Liver (tissue), 9 donors: ENCODE data around the gene LRRFIP1. TPM values are rescaled to one million over a fixed set of nuclear protein-coding genes. Genes with fewer than 3 reads are reported as not detected.

ENCODE experiments used
- DNase-seq: peaks from one replicate; pipeline ENCODE4 v3.0.0-alpha.2; 2017; ENCODE audit warnings: low spot score
- H3K27ac ChIP-seq, 2 donors: one replicate each; pipeline ENCODE4 v1.7.0; 2013; ENCODE audit warnings: inconsistent platforms in 2 of 2, low read length in 2 of 2, control low read depth in 1 of 2, low read depth in 1 of 2, mild to moderate bottlenecking in 1 of 2
- H3K27me3 ChIP-seq, 4 donors: one replicate each; pipeline versions ENCODE4 v1.6.1 to v1.7.0; 2013; ENCODE audit warnings: low read length in 3 of 4, inconsistent platforms in 1 of 4, mild to moderate bottlenecking in 1 of 4, moderate library complexity in 1 of 4; ENCODE audit not compliant: control insufficient read depth in 4 of 4, insufficient read depth in 4 of 4
- H3K36me3 ChIP-seq, 4 donors: one replicate each; pipeline versions ENCODE4 v1.6.1 to v1.7.0; 2013; ENCODE audit warnings: low read length in 3 of 4, mild to moderate bottlenecking in 3 of 4, low read depth in 1 of 4, moderate library complexity in 1 of 4; ENCODE audit not compliant: control insufficient read depth in 4 of 4, insufficient read depth in 3 of 4
- H3K4me1 ChIP-seq, 4 donors: one replicate each; pipeline versions ENCODE4 v1.6.1 to v1.7.0; 2013; ENCODE audit warnings: low read length in 3 of 4, mild to moderate bottlenecking in 3 of 4, moderate library complexity in 1 of 4; ENCODE audit not compliant: control insufficient read depth in 4 of 4, insufficient read depth in 4 of 4
- H3K4me3 ChIP-seq, 3 donors: one replicate each; pipeline versions ENCODE4 v1.6.1 to v1.7.0; 2013; ENCODE audit warnings: low read length in 3 of 3, control low read depth in 1 of 3, low read depth in 1 of 3, mild to moderate bottlenecking in 1 of 3
- H3K9ac ChIP-seq, 2 donors: one replicate each; pipeline ENCODE4 v1.7.0; 2013; ENCODE audit warnings: low read length in 2 of 2, mild to moderate bottlenecking in 2 of 2, moderate library complexity in 2 of 2, control low read depth in 1 of 2, low read depth in 1 of 2
- H3K9me3 ChIP-seq, 4 donors: one replicate each; pipeline versions ENCODE4 v1.6.1 to v1.7.0; 2013; ENCODE audit warnings: low read length in 3 of 4; ENCODE audit not compliant: control insufficient read depth in 4 of 4
- EGR1 ChIP-seq, 2 donors: IDR thresholded peaks; 2 replicates each; pipeline ENCODE4 v1.6.1; 2016 to 2018; ENCODE audit warnings: antibody characterized with exemption in 2 of 2, low read depth in 2 of 2
- FOXA1 ChIP-seq: IDR thresholded peaks from 2 replicates; pipeline ENCODE4 v1.6.1; 2016; ENCODE audit warnings: antibody characterized with exemption
- FOXA2 ChIP-seq: IDR thresholded peaks from 2 replicates; pipeline ENCODE4 v1.6.1; 2016; ENCODE audit warnings: antibody characterized with exemption
- GABPA ChIP-seq, 2 donors: IDR thresholded peaks in 1 of 2; conservative IDR thresholded peaks in 1 of 2; 2 replicates each; pipeline ENCODE4 v1.6.1; 2016; ENCODE audit warnings: antibody characterized with exemption in 2 of 2, mild to moderate bottlenecking in 1 of 2, moderate library complexity in 1 of 2
- HNF4A ChIP-seq, 2 donors: conservative IDR thresholded peaks; 2 replicates each; pipeline ENCODE4 v1.6.1; 2016; ENCODE audit warnings: antibody characterized with exemption in 2 of 2, mild to moderate bottlenecking in 2 of 2
- JUND ChIP-seq, 2 donors: IDR thresholded peaks; 2 replicates each; pipeline ENCODE4 v1.6.1; 2016; ENCODE audit warnings: antibody characterized with exemption in 2 of 2
- NR2F2 ChIP-seq: IDR thresholded peaks from 2 replicates; pipeline ENCODE4 v1.6.1; 2016; ENCODE audit warnings: antibody characterized with exemption
- RXRA ChIP-seq, 2 donors: IDR thresholded peaks; 2 replicates each; pipeline ENCODE4 v1.6.1; 2017 to 2018; ENCODE audit warnings: antibody characterized with exemption in 2 of 2, mild to moderate bottlenecking in 1 of 2
- SP1 ChIP-seq: IDR thresholded peaks from 2 replicates; pipeline ENCODE4 v1.6.1; 2018; ENCODE audit warnings: antibody characterized with exemption, mild to moderate bottlenecking
- TAF1 ChIP-seq: conservative IDR thresholded peaks from 2 replicates; pipeline ENCODE4 v1.6.1; 2016; ENCODE audit warnings: antibody characterized with exemption, mild to moderate bottlenecking
- YY1 ChIP-seq: IDR thresholded peaks from 2 replicates; pipeline ENCODE4 v1.6.1; 2016; ENCODE audit warnings: antibody characterized with exemption, mild to moderate bottlenecking
- WGBS: extraction: QIAGEN DNeasy Blood & Tissue Kit; methylation state at CpG from one replicate; pipeline ENCODE4 v1.1.7; 2013; 5-methylcytosine and 5-hydroxymethylcytosine counted together
- polyA plus RNA-seq, 2 donors: library from polyadenylated mRNA; stranded (reverse) in 1 of 2; unstranded in 1 of 2; fragments of 200-250 nt in 1 of 2; fragments of >200 nt in 1 of 2; fragmentation: Nextera tagmentation in 1 of 2; extraction: Ambion mirVana in 1 of 2; gene quantifications; one replicate each; pipeline versions ENCODE4 v1.2.1 to v1.2.3, GENCODE V29; 2013 to 2015
- total RNA-seq, 2 donors: library from RNA; depleted of rRNA; stranded (reverse); fragments of >200 nt; gene quantifications; one replicate each; pipeline ENCODE4 v1.2.3, GENCODE V29; 2014
- TF ChIP-seq, protein P1 (sequence below): fragments of 150-350 bp; IDR thresholded peaks from 2 replicates; pipeline ENCODE4 v1.5.1; 2017; ENCODE audit warnings: improper control_type of control experiment, low read depth, low read length; ENCODE audit not compliant: missing input control
- TF ChIP-seq, protein P2 (sequence below): IDR thresholded peaks from 2 replicates; pipeline ENCODE4 v1.6.1; 2016; ENCODE audit warnings: antibody characterized with exemption
- TF ChIP-seq, protein P3 (sequence below): IDR thresholded peaks from 2 replicates; pipeline ENCODE4 v1.6.1; 2016; ENCODE audit warnings: antibody characterized with exemption
- TF ChIP-seq, protein P4 (sequence below): IDR thresholded peaks from 2 replicates; pipeline ENCODE4 v1.6.1; 2016; ENCODE audit warnings: antibody characterized with exemption
- donor health status: healthy.
- donor health status: healthy.
- donor health status: healthy.
- donor health status: healthy.
- donor health status: healthy.

The LRRFIP1 gene
- total and polyA plus RNA-seq, 4 donors = 13.3 to 56.1 (median 39.1) TPM

DNA sequence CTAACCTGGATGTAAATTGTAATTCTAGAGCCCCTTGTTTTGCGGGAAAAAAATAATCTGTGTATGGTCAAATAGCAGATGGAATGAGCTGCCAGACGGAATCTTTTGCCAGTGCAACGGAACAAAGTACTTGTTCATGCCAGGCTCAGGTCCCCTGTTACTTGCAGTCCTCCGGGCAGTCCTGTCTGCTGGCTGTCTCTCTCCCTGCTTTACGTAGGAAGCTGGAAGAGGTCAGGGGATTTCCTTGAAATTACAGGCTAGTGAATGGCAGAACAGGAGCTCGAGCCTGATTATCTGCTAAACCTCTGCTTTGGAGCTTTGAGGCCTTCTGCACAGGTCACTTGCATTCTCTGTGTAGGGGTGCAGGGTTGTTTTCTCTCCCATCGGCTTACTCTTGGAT is 54.8 kb downstream of the LRRFIP1 start:
- no peaks in the 10 kb centered on the region for H3K36me3 ChIP-seq
- no peaks in the 10 kb centered on the region for H3K27me3 ChIP-seq
- no peak overlapping the region for H3K9ac ChIP-seq
- H3K9me3 ChIP-seq = no peaks in the 10 kb centered on the region
- H3K4me1 ChIP-seq = peaks cover 0 to 5% (median under 1%) of the 10 kb centered on the region in 4 donors
- 90% methylated on average over 7 of the region's 7 CpGs for WGBS
- H3K27ac ChIP-seq = no peak overlapping the region
- TF ChIP-seq TAF1 = no peak
- no peak for TF ChIP-seq HNF4A (conservative IDR thresholded peaks at IDR 0.05)
- no peak for TF ChIP-seq SP1
- TF ChIP-seq, protein P1, sequence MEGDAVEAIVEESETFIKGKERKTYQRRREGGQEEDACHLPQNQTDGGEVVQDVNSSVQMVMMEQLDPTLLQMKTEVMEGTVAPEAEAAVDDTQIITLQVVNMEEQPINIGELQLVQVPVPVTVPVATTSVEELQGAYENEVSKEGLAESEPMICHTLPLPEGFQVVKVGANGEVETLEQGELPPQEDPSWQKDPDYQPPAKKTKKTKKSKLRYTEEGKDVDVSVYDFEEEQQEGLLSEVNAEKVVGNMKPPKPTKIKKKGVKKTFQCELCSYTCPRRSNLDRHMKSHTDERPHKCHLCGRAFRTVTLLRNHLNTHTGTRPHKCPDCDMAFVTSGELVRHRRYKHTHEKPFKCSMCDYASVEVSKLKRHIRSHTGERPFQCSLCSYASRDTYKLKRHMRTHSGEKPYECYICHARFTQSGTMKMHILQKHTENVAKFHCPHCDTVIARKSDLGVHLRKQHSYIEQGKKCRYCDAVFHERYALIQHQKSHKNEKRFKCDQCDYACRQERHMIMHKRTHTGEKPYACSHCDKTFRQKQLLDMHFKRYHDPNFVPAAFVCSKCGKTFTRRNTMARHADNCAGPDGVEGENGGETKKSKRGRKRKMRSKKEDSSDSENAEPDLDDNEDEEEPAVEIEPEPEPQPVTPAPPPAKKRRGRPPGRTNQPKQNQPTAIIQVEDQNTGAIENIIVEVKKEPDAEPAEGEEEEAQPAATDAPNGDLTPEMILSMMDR = no peak
- TF ChIP-seq JUND (IDR thresholded peaks at IDR 0.05) = no peak
- TF ChIP-seq RXRA (IDR thresholded peaks at IDR 0.05) = no peak
- no peak for TF ChIP-seq EGR1 (IDR thresholded peaks at IDR 0.05; ENCODE audit: low read depth in 2 of 2)
- TF ChIP-seq GABPA (IDR thresholded peaks at IDR 0.05 in 1 of 2, conservative IDR thresholded peaks at IDR 0.05 in 1 of 2) = no peak
- TF ChIP-seq, protein P2, sequence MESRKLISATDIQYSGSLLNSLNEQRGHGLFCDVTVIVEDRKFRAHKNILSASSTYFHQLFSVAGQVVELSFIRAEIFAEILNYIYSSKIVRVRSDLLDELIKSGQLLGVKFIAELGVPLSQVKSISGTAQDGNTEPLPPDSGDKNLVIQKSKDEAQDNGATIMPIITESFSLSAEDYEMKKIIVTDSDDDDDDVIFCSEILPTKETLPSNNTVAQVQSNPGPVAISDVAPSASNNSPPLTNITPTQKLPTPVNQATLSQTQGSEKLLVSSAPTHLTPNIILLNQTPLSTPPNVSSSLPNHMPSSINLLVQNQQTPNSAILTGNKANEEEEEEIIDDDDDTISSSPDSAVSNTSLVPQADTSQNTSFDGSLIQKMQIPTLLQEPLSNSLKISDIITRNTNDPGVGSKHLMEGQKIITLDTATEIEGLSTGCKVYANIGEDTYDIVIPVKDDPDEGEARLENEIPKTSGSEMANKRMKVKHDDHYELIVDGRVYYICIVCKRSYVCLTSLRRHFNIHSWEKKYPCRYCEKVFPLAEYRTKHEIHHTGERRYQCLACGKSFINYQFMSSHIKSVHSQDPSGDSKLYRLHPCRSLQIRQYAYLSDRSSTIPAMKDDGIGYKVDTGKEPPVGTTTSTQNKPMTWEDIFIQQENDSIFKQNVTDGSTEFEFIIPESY = no peak
- TF ChIP-seq, protein P3, sequence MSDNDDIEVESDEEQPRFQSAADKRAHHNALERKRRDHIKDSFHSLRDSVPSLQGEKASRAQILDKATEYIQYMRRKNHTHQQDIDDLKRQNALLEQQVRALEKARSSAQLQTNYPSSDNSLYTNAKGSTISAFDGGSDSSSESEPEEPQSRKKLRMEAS = no peak
- TF ChIP-seq NR2F2 = no peak
- TF ChIP-seq, protein P4, sequence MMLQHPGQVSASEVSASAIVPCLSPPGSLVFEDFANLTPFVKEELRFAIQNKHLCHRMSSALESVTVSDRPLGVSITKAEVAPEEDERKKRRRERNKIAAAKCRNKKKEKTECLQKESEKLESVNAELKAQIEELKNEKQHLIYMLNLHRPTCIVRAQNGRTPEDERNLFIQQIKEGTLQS = no peak
- no peak for TF ChIP-seq FOXA1
- TF ChIP-seq FOXA2 = no peak
- no peak overlapping the region for H3K4me3 ChIP-seq
- DNase-seq = no peak

DNA sequence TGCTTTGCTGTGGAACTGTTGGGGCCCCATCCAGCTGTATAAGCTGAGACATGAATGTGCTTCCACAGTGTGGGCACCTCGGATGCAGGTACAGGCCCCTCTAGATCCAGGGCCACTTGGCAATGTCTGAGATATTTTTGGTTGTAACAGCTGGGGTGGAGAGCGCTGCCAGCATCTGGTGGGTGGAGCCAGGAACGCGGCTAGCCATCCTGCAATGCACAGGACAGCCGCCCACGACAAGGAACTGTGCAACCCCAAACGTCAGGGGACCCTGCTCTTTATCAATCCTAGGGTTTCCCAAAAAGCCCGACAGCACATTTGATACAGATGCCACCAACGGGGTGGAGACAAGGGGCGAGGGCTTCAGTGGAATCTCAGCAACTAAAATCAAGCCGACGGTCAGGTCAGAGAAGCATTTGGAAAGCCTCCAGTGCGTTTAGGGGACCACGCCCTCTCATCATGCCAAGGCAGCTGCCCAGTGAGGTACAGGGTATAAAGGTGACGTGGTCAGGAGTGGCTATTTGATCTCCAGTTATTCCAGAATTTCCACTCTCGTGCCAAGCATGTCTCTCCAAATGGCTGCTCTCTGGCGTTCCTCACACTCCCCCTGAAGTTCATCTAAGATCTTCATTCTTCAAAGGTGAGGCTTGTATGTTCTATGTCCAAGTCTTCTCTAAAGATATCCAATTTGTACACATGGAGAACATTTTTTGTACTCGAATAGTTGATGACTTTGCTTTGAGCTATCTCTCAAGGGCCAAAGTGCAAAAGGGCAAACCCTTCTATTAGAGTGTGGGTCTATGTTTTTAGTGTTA is 55.7 kb downstream of the LRRFIP1 start:
- H3K36me3 ChIP-seq = no peaks in the 10 kb centered on the region
- no peak overlapping the region for H3K9ac ChIP-seq
- 62% methylated on average over 18 of the region's 18 CpGs for WGBS
- no peaks in the 10 kb centered on the region for H3K9me3 ChIP-seq
- DNase-seq = no peak
- H3K4me3 ChIP-seq = no peak overlapping the region
- no peak overlapping the region for H3K27ac ChIP-seq
- no peaks in the 10 kb centered on the region for H3K27me3 ChIP-seq
- H3K4me1 ChIP-seq = peaks cover 0 to 5% (median under 1%) of the 10 kb centered on the region in 4 donors
- TF ChIP-seq JUND (IDR thresholded peaks at IDR 0.05) (peak in 1 of 2 donors; percentile 35), EGR1 (IDR thresholded peaks at IDR 0.05; ENCODE audit: low read depth in 2 of 2) (no peak), FOXA1 (no peak), HNF4A (conservative IDR thresholded peaks at IDR 0.05) (peak; percentile 50 to 73), RXRA (IDR thresholded peaks at IDR 0.05) (peak in 1 of 2 donors; percentile 66), YY1 (peak; percentile 59)
- TF ChIP-seq, protein P3 = peak; percentile 53
